ENCODE data around the gene BOK. TPM values are rescaled to one million over a fixed set of nuclear protein-coding genes. Genes with fewer than 3 reads are reported as not detected.
"Not testable (repeated sequence)": the region's sequence is repeated elsewhere in the genome, so short reads cannot be mapped to it uniquely, and the experiment has no call there.

Gene BOK
- total RNA-seq, 6 donors from 2014 or later = 42.9 to 143 (median 61.3) TPM

DNA sequence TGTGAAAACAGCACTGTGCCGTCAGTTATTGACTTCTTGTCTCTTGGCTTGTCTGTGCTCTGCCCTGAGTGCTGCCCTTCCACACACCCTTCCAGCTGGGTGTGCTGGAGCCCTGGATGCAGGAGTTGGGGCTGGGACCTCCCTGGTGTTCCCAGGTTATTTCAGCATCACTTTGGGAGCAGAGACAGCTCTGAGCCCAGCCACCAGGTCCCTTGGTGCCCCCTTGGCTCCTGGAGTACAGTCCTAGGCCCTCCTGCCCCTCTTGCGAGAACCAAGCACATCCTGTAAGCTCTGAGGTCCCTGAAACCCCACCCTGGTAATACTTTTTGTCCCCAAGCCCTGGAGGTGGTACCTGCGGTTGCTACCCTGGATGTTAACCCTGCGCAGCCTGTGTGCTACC, 24.3 kb downstream of the BOK start:
- DNase-seq (no peak), ATAC-seq (ENCODE audit: low FRiP score in 2 of 2) (no peak)
- Histone ChIP-seq H3K27me3 (no peaks in the 10 kb centered on the region), H3K27ac (no peak overlapping the region), H3K4me3 (no peak overlapping the region), H3K9me3 (peaks cover 12 to 23% (median 16%) of the 10 kb centered on the region in 4 donors), H3K36me3 (peaks cover 5 to 43% (median 29%) of the 10 kb centered on the region in 4 donors), H3K4me1 (no peaks in the 10 kb centered on the region)
- TF ChIP-seq, protein P1, sequence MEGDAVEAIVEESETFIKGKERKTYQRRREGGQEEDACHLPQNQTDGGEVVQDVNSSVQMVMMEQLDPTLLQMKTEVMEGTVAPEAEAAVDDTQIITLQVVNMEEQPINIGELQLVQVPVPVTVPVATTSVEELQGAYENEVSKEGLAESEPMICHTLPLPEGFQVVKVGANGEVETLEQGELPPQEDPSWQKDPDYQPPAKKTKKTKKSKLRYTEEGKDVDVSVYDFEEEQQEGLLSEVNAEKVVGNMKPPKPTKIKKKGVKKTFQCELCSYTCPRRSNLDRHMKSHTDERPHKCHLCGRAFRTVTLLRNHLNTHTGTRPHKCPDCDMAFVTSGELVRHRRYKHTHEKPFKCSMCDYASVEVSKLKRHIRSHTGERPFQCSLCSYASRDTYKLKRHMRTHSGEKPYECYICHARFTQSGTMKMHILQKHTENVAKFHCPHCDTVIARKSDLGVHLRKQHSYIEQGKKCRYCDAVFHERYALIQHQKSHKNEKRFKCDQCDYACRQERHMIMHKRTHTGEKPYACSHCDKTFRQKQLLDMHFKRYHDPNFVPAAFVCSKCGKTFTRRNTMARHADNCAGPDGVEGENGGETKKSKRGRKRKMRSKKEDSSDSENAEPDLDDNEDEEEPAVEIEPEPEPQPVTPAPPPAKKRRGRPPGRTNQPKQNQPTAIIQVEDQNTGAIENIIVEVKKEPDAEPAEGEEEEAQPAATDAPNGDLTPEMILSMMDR (IDR thresholded peaks at IDR 0.05) = no peak
- TF ChIP-seq EP300 (IDR thresholded peaks at IDR 0.05) (no peak), POLR2AphosphoS5 (IDR thresholded peaks at IDR 0.05) (no peak), POLR2A (IDR thresholded peaks at IDR 0.05) (no peak)
- 94 to 100% methylated on average over 4 of the region's 4 CpGs for WGBS, 2 donors

DNA sequence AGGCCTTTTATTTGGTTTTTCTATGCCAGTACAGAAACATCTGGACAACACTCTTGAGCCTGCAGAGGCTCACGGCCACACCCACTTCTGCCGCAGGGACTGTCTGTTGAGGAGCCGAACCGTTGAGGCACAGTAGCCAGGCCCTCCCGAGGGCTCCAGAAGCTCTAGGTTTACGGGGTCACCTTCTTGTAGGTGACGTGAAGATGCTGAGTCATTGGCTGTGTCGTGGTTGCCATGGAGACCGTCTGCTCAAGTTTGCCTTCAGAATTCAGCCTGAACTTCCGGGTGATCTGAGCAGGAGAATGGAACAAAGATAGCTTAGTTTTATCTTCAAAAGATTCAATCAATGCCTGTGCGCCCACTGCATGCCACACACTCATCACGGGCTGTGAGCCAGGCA, 25.9 kb downstream of the BOK start:
- TF ChIP-seq, protein P1 (IDR thresholded peaks at IDR 0.05) = no peak
- TF ChIP-seq EP300 (IDR thresholded peaks at IDR 0.05) (no peak), POLR2AphosphoS5 (IDR thresholded peaks at IDR 0.05) (no peak), POLR2A (IDR thresholded peaks at IDR 0.05) (no peak)
- no peaks in the 10 kb centered on the region for H3K4me1 ChIP-seq
- WGBS, 2 donors = 90 to 92% methylated on average over 11 to 12 of the region's 12 CpGs
- no peak for DNase-seq
- H3K4me3 ChIP-seq = no peak overlapping the region
- no peak overlapping the region for H3K27ac ChIP-seq
- H3K36me3 ChIP-seq = peaks cover 5 to 43% (median 29%) of the 10 kb centered on the region in 4 donors
- no peak for ATAC-seq (ENCODE audit: low FRiP score in 2 of 2)
- H3K27me3 ChIP-seq = no peaks in the 10 kb centered on the region
- H3K9me3 ChIP-seq = peaks cover 12 to 23% (median 16%) of the 10 kb centered on the region in 4 donors

DNA sequence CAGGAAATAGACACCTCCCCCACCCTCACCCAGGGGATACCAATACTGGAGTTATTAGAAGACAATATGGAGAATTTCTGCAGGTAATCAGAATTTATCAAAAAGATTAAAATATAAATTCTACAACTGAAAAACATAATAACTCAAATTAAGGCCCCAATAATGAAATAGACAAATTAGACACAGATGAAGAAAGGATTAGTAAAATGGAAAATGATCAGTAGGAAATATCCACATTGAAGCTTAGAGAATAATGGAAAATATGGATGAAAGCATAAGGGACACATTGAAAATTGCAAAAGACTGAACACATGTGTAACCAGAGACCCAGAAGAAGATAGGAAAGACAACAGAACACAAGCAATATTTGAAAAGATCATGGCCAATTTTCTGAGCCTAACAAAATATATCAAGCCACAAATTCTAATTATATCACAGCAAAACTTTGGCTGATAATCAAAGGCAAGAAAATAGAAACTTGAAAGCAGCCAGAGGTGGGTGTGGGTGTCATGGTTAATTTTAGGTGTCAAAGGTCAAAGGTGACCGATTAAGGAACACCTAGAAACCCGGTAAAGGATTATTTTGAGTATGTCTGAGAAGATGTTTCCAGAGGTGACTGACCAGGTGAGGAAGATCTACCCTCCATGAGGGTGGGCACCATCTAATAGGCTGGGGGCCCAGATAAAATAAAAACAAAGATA, 28.2 kb downstream of the BOK start:
- no peak for ATAC-seq (ENCODE audit: low FRiP score in 2 of 2)
- Histone ChIP-seq H3K27ac (no peak overlapping the region), H3K4me1 (no peaks in the 10 kb centered on the region), H3K9me3 (peaks cover 12 to 23% (median 16%) of the 10 kb centered on the region in 4 donors), H3K36me3 (peaks cover 5 to 46% (median 29%) of the 10 kb centered on the region in 4 donors), H3K27me3 (no peaks in the 10 kb centered on the region), H3K4me3 (no peak overlapping the region)
- 94 to 100% methylated on average over 2 of the region's 2 CpGs for WGBS, 2 donors
- no peak for DNase-seq
- TF ChIP-seq POLR2A (IDR thresholded peaks at IDR 0.05) = no peak
- no peak for TF ChIP-seq POLR2AphosphoS5 (IDR thresholded peaks at IDR 0.05)
- TF ChIP-seq, protein P1 (IDR thresholded peaks at IDR 0.05) = no peak
- no peak for TF ChIP-seq EP300 (IDR thresholded peaks at IDR 0.05)

DNA sequence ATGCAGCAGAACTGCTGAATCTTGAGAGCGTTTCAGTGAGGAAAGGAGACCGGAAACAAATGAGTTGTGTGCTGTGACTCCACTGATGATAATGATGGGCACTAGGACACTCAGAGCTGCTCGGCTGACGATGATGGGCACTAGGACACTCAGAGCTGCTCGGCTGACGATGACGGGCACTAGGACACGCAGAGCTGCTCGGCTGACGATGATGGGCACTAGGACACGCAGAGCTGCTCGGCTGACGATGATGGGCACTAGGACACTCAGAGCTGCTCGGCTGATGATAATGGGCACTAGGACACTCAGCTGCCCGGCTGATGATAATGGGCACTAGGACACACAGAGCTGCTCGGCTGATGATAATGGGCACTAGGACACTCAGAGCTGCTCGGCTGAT, 31.3 kb downstream of the BOK start:
- H3K27ac ChIP-seq; H3K4me3 ChIP-seq; H3K27me3 ChIP-seq; DNase-seq; ATAC-seq (ENCODE audit: low FRiP score in 2 of 2); H3K4me1 ChIP-seq: not testable (repeated sequence)
- Histone ChIP-seq H3K36me3 (peaks cover 0 to 38% (median 12%) of the 10 kb centered on the region in 4 donors), H3K9me3 (peaks cover 12 to 23% (median 16%) of the 10 kb centered on the region in 4 donors)
- 85% methylated on average over 5 to 17 of the region's 17 CpGs for WGBS, 2 donors

DNA sequence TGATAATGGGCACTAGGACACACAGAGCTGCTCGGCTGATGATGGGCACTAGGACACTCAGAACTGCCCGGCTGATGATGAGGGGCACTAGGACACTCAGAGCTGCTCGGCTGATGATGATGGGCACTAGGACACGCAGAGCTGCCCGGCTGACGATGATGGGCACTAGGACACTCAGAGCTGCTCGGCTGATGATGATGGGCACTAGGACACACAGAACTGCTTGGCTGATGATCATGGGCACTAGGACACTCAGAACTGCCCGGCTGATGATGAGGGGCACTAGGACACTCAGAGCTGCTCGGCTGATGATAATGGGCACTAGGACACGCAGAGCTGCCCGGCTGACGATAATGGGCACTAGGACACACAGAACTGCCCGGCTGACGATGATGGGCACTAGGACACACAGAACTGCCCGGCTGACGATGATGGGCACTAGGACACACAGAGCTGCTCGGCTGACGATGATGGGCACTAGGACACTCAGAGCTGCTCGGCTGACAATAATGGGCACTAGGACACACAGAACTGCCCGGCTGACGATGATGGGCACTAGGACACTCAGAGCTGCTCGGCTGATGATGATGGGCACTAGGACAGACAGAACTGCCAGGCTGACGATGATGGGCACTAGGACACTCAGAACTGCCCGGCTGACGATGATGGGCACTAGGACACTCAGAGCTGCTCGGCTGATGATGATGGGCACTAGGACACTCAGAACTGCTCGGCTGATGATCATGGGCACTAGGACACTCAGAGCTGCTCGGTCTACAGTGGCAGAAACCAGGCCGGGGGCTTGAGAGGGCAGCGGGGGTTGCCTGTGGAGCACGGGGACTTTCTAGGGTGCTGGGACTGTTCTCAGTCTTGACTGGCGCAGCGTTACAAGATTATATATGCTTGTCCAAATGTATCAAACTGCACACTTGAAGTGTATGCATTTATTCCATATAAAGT, 32.2 kb downstream of the BOK start:
- DNase-seq; H3K27me3 ChIP-seq; H3K4me3 ChIP-seq; H3K27ac ChIP-seq; ATAC-seq (ENCODE audit: low FRiP score in 2 of 2); H3K4me1 ChIP-seq: not testable (repeated sequence)
- Histone ChIP-seq H3K36me3 (peaks cover 0 to 42% (median 14%) of the 10 kb centered on the region in 4 donors), H3K9me3 (peaks cover 12 to 20% (median 16%) of the 10 kb centered on the region in 4 donors)
- 89 to 94% methylated on average over 26 to 33 of the region's 33 CpGs for WGBS, 2 donors
